GM19023 (cell line): Measurements from ENCODE around the gene GATA2.

ENCODE experiments used
- ATAC-seq: cut with Tn5 transposase; IDR thresholded peaks from one replicate; pipeline ENCODE4 v1.9.1; 2021; ENCODE audit warnings: mild to moderate bottlenecking, moderate library complexity; ENCODE audit not compliant: unreplicated experiment

The GATA2 gene

DNA sequence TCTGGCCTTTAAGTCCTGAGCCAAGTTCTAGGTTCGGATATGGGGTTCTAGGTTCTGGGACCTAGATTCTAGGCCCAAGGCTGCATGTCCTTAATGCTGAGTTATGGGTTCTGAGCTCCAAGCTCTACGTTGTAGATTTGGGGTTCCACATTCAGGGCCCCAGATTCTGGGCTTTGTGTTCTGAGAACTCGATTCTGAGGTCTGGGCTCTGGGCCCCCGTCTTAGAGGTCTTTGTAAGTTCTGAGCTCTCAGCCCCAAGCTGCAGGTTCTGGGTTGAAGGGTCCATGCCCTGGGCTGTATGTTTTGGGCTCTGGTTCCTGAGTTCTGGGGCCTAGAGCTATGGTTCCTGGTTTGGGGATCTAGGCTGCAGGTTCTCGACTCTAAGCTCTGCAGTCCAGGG, 16.3 kb downstream of the GATA2 start:
- no peak for ATAC-seq

- ATAC-seq = no peak
These were observed 17.6 kb downstream of the GATA2 start for GRCh38 chr3:128475355-128475754.

GRCh38 chr3:128473737-128474136, 19.3 kb downstream of the GATA2 start:
- no peak for ATAC-seq

GRCh38 chr3:128473180-128473519, 19.9 kb downstream of the GATA2 start:
- no peak for ATAC-seq

DNA sequence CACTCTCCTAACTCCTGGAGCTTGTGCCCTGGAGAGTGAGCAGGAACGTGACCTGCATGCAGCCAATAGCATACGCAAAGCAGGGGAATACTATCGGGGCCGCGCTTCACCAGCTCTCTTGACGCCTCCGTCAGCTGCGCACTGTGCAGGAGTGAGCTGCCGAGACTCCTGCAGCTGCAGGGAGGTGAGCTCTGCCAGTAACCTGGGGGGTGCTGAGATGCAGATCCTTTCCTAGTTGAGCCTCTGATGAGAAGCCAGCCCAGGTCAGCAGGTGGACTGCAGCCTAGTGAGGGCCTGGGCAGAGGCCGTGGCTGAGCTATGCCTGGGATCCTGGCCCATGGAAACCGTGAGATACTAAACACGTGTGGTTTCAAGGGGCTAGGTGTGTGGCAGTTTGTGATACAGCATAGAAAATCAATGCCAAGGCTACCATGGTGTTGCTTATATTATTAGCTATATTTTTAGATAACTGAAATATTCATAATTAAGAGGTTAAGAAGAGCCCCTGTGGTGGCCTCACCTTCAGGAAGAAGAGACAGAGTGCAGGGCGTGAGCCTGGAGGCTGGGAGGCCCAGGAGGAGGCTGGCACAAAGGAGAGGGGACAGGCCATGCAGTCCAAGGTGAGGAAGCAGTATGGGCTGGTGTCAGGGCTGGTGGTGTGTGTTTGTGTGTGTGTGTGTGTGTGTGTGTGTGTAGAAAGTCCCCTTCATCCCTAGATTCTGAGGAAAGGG, 20.4 kb downstream of the GATA2 start:
- ATAC-seq = no peak

DNA sequence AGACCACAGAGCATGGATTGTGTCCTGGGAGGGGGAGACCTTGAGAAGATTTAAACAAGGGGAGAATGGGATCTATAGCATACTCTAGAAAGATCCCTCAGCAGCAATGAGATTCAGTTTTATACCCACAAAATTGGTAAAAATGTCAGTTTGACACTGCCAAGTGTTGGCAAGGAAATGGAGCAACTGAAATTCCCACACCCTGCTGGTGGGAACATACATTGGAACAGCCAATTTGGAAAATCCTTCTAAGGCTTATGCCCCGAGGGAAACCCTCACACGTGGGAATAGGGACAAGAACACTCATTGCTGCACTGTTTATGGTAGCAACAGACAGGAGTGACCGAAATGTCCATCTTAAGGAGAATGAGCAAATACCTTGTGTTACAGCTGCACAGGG, 21.3 kb downstream of the GATA2 start:
- ATAC-seq = no peak

- no peak for ATAC-seq
These were observed 21.9 kb downstream of the GATA2 start for GRCh38 chr3:128471110-128471509.

DNA sequence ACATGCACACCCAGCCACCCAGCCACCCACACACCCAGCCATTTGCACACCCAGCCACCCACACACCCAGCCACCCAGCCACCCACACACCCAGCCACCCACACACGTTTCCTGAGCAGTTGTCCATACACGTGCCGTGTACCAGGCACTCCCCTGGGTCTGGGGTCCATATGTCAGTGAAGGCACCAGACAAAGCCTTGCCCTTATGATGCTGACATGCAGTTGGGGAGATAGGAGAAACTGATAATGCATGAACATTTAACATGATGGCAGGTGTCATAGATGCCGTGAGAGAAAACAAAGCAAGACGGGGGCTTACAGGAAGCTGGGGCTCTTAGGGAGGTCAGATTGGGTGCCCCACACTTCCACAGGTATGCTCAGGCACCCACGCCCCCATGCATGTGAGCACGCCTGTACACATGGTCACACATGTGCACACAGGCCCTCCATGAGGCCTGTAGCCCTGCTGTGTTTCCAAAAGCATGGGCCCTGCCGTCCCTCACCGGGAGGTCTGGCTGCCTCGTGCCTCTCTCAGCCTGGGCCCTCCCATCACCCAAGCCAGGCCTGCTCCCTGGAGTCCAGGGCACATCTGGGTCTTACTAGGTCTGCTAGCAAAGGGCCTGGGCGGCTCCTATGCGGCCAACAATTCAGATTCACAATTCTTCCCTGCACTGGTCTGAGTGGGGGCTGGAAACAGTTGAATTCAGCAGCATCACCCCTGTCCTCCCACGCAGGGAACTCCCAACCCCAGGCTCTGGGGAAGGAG, 22.7 kb downstream of the GATA2 start:
- no peak for ATAC-seq

GRCh38 chr3:128469556-128469955, 23.4 kb downstream of the GATA2 start:
- ATAC-seq = no peak

- ATAC-seq = no peak
These were observed 24.0 kb downstream of the GATA2 start for GRCh38 chr3:128468791-128469527.

GRCh38 chr3:128468285-128468790, 24.7 kb downstream of the GATA2 start:
- no peak for ATAC-seq

- ATAC-seq = no peak
These were observed 26.0 kb downstream of the GATA2 start, which contains the start of gene DNAJB8 for GRCh38 chr3:128466840-128467541. Gene DNAJB8, minus strand, starts transcription at chr3:128466890. Its CDS starts 3,645 bp downstream, at chr3:128463245.

DNA sequence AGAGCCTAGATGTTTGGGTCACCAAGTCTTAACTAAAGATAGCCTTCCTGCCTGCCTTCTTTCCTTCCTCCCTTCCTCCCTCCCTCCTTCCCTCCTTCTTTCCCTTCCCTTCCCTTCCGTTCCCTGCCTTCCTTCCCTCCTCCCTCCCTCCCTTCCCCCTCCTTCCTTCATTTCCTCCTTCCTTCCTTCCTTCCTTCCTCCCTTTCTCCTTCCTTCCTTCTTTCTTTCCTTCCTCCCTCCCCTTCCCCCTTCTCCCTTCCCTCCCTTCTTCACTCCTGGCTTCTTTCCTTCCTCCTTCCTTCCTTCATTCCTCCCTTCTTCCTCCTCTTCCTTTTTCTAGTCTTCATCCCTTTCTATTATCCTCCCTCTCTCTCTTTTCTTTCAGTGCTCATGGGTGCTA, 28.3 kb downstream of the GATA2 start:
- no peak for ATAC-seq

DNA sequence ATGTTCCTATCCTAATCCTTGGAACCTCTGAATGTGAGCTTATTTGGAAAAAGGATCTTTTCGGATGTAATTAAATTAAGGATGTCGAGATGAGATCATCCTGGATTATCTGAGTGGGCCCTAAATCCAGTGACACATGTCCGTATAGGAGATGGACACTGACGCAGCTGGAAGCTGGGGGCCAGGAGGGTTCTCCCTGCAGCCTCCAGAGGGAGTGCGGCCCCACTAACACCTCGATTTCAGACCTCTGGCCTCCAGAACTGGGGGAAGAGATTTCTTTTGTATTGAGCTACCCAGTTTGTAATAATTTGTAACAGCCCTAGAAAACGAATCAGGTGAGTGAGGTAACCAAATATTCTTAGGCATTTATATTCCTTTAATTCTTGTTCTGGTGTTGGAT, 28.8 kb downstream of the GATA2 start:
- ATAC-seq = no peak

DNA sequence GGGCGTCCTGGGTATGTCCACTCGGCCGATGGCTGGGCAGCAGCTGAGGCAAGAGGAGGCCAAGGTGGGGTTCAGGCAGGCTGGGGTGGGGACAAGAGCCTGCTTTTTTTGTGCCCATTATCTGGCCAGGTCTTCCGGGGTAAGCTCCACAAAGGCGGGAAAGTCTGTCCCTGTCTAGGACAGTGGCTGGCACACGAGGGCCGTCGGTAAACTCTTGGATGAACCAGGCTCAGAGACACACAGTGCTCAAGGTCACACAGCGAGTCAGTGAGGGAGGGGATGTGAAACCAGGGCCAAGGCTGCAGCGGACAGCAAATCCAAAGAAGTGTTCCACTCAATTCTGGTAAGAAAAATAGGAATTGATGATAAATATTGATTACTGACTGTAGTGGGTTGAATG, 29.2 kb downstream of the GATA2 start:
- no peak for ATAC-seq

DNA sequence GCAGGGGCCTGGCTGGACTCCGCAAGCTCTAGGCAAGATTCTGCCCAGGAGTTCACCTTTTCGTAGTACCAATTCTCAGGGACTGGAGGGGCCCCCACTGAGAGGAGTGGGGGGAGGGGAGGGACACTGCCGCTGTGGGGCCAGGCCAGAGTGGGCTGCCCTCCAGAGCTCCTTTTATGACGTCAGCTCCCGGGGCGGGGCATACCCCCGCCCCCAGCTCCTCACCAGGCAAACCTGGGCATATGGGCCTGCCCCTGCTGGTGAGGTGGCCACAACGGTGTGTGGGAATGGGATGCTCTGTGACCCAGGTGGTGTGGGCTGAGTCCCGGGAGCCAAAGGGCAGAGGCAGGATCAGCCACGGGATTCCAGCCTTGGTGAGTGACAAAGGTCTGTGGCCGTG, 29.6 kb downstream of the GATA2 start:
- ATAC-seq = no peak

DNA sequence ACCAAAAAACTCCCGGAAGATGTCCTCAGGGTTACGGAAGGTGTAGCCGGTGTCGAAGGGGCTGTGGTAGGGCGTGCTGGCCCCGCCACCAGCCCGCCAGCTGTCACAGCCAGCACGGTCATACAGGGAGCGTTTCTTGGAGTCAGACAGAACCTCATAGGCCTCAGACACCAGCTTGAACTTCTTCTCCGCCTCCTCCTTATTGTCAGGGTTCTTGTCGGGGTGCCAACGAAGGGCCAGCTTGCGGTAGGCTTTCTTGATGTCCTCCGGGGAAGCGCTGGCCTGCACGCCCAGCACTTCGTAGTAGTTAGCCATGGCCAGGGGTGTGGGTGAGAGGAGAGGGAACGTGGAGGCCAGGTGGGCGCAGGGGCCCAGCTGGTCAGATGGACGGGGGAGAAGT, 30.1 kb downstream of the GATA2 start:
- ATAC-seq = no peak

GRCh38 chr3:128462341-128462910, 30.6 kb downstream of the GATA2 start:
- ATAC-seq = no peak

GRCh38 chr3:128461731-128462130, 31.3 kb downstream of the GATA2 start:
- ATAC-seq = no peak

- ATAC-seq = no peak
These were observed 33.6 kb downstream of the GATA2 start for GRCh38 chr3:128459461-128459820.
